SK-N-SH treated with all-trans-retinoic acid at 6 μM for 48 hours (cell line): Measurements from ENCODE around the gene RFX8.

ENCODE experiments used
- ARNTL ChIP-seq: fragments of 450-650 bp; formaldehyde crosslinking; IDR thresholded peaks from 2 replicates; pipeline ENCODE4 v1.5.0; 2020; ENCODE audit warnings: low read depth, mild to moderate bottlenecking, moderate library complexity, borderline replicate concordance
- CSDC2 ChIP-seq: fragments of 250-450 bp; sonication (Bioruptor Pico); IDR thresholded peaks from 2 replicates; pipeline ENCODE4 v1.5.0; 2020; ENCODE audit warnings: mild to moderate bottlenecking, moderate library complexity
- RARB ChIP-seq: fragments of 250-450 bp; sonication (Bioruptor Pico); IDR thresholded peaks from 2 replicates; pipeline ENCODE4 v1.8.0; 2021; ENCODE audit warnings: mild to moderate bottlenecking, moderate library complexity
- TCF4 ChIP-seq: fragments of 250-450 bp; sonication (Bioruptor Pico); IDR thresholded peaks from 2 replicates; pipeline ENCODE4 v1.8.0; 2021; ENCODE audit warnings: mild to moderate bottlenecking, moderate library complexity, borderline replicate concordance
- ZFP3 ChIP-seq: fragments of 250-450 bp; sonication (Bioruptor Pico); IDR thresholded peaks from 2 replicates; pipeline ENCODE4 v1.5.0; 2020; ENCODE audit warnings: mild to moderate bottlenecking, moderate library complexity
- ZFP30 ChIP-seq: fragments of 450-650 bp; formaldehyde crosslinking; IDR thresholded peaks from 2 replicates; pipeline ENCODE4 v1.5.0; 2022; ENCODE audit warnings: mild to moderate bottlenecking, moderate library complexity
- TF ChIP-seq, protein P1 (sequence below): fragments of 250-450 bp; sonication (Bioruptor Pico); IDR thresholded peaks from 2 replicates; pipeline ENCODE4 v1.5.1; 2020; ENCODE audit warnings: low read depth, mild to moderate bottlenecking, moderate library complexity
- TF ChIP-seq, protein P2 (sequence below): fragments of 250-450 bp; sonication (Bioruptor Pico); IDR thresholded peaks from 2 replicates; pipeline ENCODE4 v1.8.0; 2020; ENCODE audit warnings: mild to moderate bottlenecking, moderate library complexity, borderline replicate concordance
- TF ChIP-seq, protein P3 (sequence below): fragments of 250-450 bp; sonication (Bioruptor Pico); IDR thresholded peaks from 2 replicates; pipeline ENCODE4 v1.5.1; 2021; ENCODE audit warnings: mild to moderate bottlenecking, moderate library complexity

DNA sequence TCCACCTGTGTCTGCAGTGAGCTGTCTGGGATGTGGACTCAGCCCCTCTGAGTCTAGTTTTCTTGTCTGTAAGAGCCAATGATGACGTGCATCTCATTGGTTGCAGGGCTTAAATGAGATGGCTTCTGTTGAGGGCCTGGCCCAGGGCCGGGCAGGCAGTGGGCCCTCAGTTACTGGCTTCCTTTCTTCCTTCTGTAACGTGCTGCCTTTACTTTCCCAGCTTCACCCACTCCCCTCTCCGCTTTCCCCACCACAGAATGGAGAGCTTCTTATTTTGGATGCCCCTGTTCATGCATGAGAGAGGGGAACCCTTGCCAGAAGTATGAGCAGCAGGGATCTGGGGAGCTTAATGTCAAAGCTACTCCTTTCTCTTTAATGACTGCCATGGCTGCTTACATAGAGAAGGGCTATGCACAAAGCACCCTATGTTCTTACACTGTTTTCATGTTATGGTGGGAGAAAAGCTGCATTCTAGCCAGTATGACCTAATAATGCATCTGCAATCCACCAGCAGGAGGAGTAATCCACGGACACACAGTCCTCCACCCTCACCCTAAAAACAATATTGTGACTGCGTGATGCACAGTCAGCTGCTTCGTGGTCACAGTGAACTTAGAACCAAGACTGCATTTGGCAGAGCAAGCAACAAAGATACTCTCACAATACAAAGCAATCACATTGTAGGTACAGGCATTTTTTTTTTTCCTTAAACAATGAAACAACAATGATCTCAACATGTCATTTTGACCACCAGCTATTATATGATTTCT, 124.8 kb downstream of the RFX8 start:
- TF ChIP-seq ZFP30 (no peak), TCF4 (CRISPR knock-in tag) (no peak), RARB (CRISPR knock-in tag) (no peak), ARNTL (CRISPR knock-in tag) (no peak), ZFP3 (CRISPR knock-in tag) (no peak), CSDC2 (CRISPR knock-in tag) (no peak)
- TF ChIP-seq, protein P1, sequence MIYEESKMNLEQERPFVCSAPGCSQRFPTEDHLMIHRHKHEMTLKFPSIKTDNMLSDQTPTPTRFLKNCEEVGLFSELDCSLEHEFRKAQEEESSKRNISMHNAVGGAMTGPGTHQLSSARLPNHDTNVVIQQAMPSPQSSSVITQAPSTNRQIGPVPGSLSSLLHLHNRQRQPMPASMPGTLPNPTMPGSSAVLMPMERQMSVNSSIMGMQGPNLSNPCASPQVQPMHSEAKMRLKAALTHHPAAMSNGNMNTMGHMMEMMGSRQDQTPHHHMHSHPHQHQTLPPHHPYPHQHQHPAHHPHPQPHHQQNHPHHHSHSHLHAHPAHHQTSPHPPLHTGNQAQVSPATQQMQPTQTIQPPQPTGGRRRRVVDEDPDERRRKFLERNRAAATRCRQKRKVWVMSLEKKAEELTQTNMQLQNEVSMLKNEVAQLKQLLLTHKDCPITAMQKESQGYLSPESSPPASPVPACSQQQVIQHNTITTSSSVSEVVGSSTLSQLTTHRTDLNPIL, result no peak
- TF ChIP-seq, protein P2, sequence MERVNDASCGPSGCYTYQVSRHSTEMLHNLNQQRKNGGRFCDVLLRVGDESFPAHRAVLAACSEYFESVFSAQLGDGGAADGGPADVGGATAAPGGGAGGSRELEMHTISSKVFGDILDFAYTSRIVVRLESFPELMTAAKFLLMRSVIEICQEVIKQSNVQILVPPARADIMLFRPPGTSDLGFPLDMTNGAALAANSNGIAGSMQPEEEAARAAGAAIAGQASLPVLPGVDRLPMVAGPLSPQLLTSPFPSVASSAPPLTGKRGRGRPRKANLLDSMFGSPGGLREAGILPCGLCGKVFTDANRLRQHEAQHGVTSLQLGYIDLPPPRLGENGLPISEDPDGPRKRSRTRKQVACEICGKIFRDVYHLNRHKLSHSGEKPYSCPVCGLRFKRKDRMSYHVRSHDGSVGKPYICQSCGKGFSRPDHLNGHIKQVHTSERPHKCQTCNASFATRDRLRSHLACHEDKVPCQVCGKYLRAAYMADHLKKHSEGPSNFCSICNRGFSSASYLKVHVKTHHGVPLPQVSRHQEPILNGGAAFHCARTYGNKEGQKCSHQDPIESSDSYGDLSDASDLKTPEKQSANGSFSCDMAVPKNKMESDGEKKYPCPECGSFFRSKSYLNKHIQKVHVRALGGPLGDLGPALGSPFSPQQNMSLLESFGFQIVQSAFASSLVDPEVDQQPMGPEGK (CRISPR knock-in tag), result no peak
- TF ChIP-seq, protein P3, sequence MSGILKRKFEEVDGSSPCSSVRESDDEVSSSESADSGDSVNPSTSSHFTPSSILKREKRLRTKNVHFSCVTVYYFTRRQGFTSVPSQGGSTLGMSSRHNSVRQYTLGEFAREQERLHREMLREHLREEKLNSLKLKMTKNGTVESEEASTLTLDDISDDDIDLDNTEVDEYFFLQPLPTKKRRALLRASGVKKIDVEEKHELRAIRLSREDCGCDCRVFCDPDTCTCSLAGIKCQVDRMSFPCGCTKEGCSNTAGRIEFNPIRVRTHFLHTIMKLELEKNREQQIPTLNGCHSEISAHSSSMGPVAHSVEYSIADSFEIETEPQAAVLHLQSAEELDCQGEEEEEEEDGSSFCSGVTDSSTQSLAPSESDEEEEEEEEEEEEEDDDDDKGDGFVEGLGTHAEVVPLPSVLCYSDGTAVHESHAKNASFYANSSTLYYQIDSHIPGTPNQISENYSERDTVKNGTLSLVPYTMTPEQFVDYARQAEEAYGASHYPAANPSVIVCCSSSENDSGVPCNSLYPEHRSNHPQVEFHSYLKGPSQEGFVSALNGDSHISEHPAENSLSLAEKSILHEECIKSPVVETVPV, result no peak
